RWPE2 (cell line): Measurements from ENCODE around the gene ARHGEF28.

Experiments
- ATAC-seq: fragments of 200-7000 bp; cut with Tn5 transposase; 3 replicates; pipeline ENCODE4 v1.9.1; 2021; ENCODE audit warnings: low read depth
- DNase-seq: peaks from one replicate; pipeline ENCODE4 v3.0.0-alpha.2; 2020; ENCODE audit warnings: low spot score
- H3K27ac ChIP-seq: fragments of 450-650 bp; 2 replicates; pipeline ENCODE4 v1.5.1; 2017; ENCODE audit warnings: mild to moderate bottlenecking; ENCODE audit not compliant: poor library complexity, severe bottlenecking
- H3K27me3 ChIP-seq: fragments of 250-450 bp; sonication (Bioruptor Pico); 2 replicates; pipeline ENCODE4 v1.5.1; 2021; ENCODE audit warnings: mild to moderate bottlenecking, moderate library complexity; ENCODE audit not compliant: insufficient read depth, poor library complexity, severe bottlenecking
- H3K36me3 ChIP-seq: fragments of 250-450 bp; sonication (Bioruptor Pico); 2 replicates; pipeline ENCODE4 v1.5.1; 2020; ENCODE audit warnings: low read depth, mild to moderate bottlenecking, moderate library complexity
- H3K4me1 ChIP-seq: fragments of 250-450 bp; sonication (Bioruptor Pico); 2 replicates; pipeline ENCODE4 v1.5.1; 2021; ENCODE audit warnings: mild to moderate bottlenecking, moderate library complexity; ENCODE audit not compliant: insufficient read depth, poor library complexity, severe bottlenecking
- H3K4me3 ChIP-seq: fragments of 250-450 bp; sonication (Bioruptor Pico); 2 replicates; pipeline ENCODE4 v1.5.1; 2021; ENCODE audit warnings: mild to moderate bottlenecking, moderate library complexity; ENCODE audit not compliant: severe bottlenecking
- H3K9me3 ChIP-seq: fragments of 250-450 bp; sonication (Bioruptor Pico); 2 replicates; pipeline ENCODE4 v1.5.1; 2021; ENCODE audit warnings: mild to moderate bottlenecking, moderate library complexity; ENCODE audit not compliant: severe bottlenecking
- TF ChIP-seq, protein P1 (sequence below): fragments of 450-650 bp; IDR thresholded peaks from one replicate; pipeline ENCODE4 v1.5.1; 2017; ENCODE audit warnings: mild to moderate bottlenecking, moderate library complexity; ENCODE audit not compliant: poor library complexity, severe bottlenecking

The ARHGEF28 gene

DNA sequence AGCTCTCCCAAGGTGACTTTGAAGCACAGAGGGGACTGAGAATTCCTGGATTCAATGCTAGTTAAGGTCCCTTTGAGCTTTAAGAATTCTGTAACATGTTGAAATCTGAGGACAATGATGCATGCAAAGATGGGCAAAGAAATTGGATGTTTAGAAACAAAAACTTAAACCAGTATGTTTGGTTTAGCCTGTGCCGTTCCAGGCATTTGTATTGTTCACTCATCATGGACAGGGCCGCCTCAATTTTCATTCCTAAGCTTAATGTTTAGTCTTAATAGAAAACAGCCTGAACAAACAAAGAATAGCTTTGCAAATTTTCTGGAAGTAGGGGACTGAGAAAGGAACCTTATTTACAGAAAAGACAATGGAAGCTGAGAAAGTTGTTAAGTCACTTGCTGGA lies 267.8 kb downstream of the ARHGEF28 start:
- H3K4me1 ChIP-seq = no peaks in the 10 kb centered on the region
- H3K4me3 ChIP-seq = no peak overlapping the region
- H3K9me3 ChIP-seq = no peaks in the 10 kb centered on the region
- H3K27ac ChIP-seq = no peak overlapping the region
- no peak for DNase-seq
- TF ChIP-seq, protein P1, sequence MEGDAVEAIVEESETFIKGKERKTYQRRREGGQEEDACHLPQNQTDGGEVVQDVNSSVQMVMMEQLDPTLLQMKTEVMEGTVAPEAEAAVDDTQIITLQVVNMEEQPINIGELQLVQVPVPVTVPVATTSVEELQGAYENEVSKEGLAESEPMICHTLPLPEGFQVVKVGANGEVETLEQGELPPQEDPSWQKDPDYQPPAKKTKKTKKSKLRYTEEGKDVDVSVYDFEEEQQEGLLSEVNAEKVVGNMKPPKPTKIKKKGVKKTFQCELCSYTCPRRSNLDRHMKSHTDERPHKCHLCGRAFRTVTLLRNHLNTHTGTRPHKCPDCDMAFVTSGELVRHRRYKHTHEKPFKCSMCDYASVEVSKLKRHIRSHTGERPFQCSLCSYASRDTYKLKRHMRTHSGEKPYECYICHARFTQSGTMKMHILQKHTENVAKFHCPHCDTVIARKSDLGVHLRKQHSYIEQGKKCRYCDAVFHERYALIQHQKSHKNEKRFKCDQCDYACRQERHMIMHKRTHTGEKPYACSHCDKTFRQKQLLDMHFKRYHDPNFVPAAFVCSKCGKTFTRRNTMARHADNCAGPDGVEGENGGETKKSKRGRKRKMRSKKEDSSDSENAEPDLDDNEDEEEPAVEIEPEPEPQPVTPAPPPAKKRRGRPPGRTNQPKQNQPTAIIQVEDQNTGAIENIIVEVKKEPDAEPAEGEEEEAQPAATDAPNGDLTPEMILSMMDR = no peak
- peaks cover 74% of the 10 kb centered on the region for H3K36me3 ChIP-seq
- no peaks in the 10 kb centered on the region for H3K27me3 ChIP-seq
- no peak for ATAC-seq

DNA sequence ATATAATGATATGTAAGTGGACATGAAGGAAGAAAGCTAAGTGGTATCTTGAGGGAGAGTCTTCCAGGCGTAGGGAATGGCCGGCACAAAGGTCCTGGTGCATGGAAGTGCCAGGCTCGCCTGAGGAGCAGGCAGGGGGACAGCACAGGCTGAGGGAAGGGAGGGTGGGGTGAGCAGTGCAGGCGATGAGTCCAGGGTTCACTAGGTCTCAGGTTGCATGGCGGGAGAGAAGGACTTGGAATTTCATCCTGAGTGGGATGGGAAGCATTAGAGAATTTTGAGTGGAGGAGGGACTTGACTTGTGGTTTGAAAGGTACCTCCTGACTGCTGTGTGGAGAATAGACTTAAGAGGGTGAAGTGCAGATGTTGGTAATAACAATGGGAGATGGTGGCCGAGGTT lies 268.9 kb downstream of the ARHGEF28 start:
- Histone ChIP-seq H3K4me3 (no peak overlapping the region), H3K4me1 (no peaks in the 10 kb centered on the region), H3K27ac (no peak overlapping the region), H3K9me3 (no peaks in the 10 kb centered on the region), H3K27me3 (no peaks in the 10 kb centered on the region), H3K36me3 (peaks cover 76% of the 10 kb centered on the region)
- no peak for ATAC-seq
- DNase-seq = no peak
- TF ChIP-seq, protein P1 = no peak

DNA sequence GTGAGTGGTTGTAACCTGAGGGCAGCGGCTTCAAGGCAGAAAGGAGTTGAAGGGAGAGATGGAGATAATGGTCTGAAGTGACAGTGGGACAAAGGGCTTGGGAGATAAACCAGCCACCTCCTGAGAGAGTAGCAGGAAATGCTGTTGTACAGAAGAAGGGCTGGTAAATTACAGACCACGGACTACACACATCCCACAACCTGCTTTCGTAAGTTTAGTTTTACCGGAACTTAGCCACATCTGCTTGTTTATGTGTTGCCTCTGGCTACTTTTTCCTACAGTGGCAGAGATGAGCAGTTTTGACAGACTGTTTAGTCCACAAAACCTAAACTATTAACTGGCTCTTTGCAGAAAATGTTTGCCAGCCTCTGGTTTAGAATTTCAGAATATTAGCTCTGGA lies 269.5 kb downstream of the ARHGEF28 start:
- no peak for DNase-seq
- Histone ChIP-seq H3K4me3 (no peak overlapping the region), H3K9me3 (no peaks in the 10 kb centered on the region), H3K27ac (no peak overlapping the region), H3K36me3 (peaks cover 78% of the 10 kb centered on the region), H3K4me1 (no peaks in the 10 kb centered on the region), H3K27me3 (no peaks in the 10 kb centered on the region)
- no peak for ATAC-seq
- TF ChIP-seq, protein P1 = no peak

DNA sequence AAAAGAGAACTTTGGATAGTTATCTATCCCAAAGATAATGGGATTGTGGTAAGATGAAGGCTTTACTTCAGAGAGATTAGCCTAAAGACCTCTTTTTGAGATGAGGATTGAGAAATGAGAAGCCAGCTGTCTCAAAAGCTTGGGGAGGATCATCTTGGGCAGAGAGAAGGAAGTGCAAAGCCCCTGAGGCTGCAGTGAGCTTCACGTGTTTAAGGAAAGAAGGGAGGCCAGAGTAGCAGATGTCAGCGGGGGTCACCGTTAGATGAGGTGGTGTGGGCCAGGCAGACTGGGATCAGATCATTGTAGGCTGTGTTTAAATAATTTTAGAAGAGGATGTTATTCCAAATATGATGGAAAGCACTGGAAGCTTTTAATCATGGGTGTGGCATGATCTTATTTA lies 270.1 kb downstream of the ARHGEF28 start:
- TF ChIP-seq, protein P1 = no peak
- ATAC-seq (no peak), DNase-seq (no peak)
- no peak overlapping the region for H3K27ac ChIP-seq
- peaks cover 79% of the 10 kb centered on the region for H3K36me3 ChIP-seq
- H3K4me3 ChIP-seq = no peak overlapping the region
- H3K27me3 ChIP-seq = no peaks in the 10 kb centered on the region
- H3K9me3 ChIP-seq = no peaks in the 10 kb centered on the region
- no peaks in the 10 kb centered on the region for H3K4me1 ChIP-seq

DNA sequence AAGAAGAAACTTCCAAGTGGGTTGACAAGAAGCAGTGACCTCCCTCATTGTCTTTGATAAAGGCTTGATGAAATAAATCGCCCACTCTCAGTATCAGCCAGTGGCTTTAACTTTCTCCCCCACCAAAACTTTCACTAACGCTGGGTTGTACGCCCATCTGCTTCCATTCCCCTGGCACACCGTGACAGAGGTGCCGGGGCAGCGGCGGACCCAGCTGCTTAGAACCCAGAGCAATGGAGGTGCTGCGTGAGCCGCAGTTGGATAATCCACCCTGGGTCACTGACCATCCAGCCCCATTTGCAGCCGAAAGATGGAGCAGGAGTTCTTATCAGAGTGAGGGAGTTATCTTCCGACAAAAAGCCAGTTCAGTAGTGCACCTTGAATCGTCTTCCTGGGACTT lies 270.7 kb downstream of the ARHGEF28 start:
- DNase-seq = no peak
- no peaks in the 10 kb centered on the region for H3K27me3 ChIP-seq
- H3K36me3 ChIP-seq = peaks cover 81% of the 10 kb centered on the region
- no peaks in the 10 kb centered on the region for H3K4me1 ChIP-seq
- H3K4me3 ChIP-seq = no peak overlapping the region
- no peak overlapping the region for H3K27ac ChIP-seq
- no peak for ATAC-seq
- TF ChIP-seq, protein P1 = no peak
- H3K9me3 ChIP-seq = no peaks in the 10 kb centered on the region
